GM12874 (cell line): ENCODE measurements around the gene ARPC5.

Experiments used
- TF ChIP-seq, protein P1 (sequence below): IDR thresholded peaks from 2 replicates; pipeline ENCODE4 v1.5.1; 2011; ENCODE audit warnings: low read depth, mild to moderate bottlenecking, control low read depth, low read length, moderate library complexity; ENCODE audit not compliant: insufficient read depth

Gene ARPC5

DNA sequence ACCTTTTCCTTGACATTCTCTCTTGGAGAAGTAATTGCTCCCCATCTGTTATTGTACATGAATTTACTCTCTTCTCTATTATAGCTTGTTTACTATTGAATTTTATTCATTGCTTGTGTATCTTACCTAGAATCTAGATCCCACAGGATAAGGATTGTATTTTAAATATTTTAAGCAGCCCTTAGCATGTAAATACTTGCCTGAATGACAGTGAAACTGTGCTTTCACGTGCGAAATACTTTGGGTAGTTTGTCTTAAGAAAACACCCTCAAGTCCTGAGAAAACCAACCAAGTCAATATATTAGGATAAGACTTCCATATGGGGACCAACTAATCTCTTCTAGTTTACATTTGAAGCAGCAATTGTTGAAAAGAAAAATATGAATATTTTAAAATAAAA lies 15.3 kb downstream of the ARPC5 start:
- TF ChIP-seq, protein P1, sequence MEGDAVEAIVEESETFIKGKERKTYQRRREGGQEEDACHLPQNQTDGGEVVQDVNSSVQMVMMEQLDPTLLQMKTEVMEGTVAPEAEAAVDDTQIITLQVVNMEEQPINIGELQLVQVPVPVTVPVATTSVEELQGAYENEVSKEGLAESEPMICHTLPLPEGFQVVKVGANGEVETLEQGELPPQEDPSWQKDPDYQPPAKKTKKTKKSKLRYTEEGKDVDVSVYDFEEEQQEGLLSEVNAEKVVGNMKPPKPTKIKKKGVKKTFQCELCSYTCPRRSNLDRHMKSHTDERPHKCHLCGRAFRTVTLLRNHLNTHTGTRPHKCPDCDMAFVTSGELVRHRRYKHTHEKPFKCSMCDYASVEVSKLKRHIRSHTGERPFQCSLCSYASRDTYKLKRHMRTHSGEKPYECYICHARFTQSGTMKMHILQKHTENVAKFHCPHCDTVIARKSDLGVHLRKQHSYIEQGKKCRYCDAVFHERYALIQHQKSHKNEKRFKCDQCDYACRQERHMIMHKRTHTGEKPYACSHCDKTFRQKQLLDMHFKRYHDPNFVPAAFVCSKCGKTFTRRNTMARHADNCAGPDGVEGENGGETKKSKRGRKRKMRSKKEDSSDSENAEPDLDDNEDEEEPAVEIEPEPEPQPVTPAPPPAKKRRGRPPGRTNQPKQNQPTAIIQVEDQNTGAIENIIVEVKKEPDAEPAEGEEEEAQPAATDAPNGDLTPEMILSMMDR = no peak

DNA sequence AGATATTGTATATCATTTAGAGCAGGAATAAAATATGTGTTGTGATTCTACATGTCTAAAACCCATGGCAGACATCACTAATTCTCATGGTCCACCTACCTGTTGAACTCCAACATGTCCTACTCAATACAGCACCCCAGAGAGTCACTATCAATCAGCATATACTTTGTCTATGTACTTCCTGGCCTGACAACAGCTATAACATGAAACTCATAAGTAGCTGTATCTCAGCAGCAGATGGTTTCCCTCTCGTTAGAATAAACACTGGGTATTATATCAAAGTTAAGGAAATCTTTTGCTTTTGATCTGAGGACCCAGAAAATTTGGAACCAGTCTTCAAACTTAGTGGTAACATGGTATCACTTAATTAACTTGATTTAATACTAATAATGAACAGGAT lies 15.8 kb downstream of the ARPC5 start:
- TF ChIP-seq, protein P1 = no peak

GRCh38 chr1:183612407-183612806 lies 23.2 kb downstream of the ARPC5 start:
- TF ChIP-seq, protein P1 = no peak

- TF ChIP-seq, protein P1 = no peak
These were observed 24.6 kb downstream of the ARPC5 start for GRCh38 chr1:183611021-183611420.

GRCh38 chr1:183609759-183610452 lies 25.7 kb downstream of the ARPC5 start:
- TF ChIP-seq, protein P1 = no peak

DNA sequence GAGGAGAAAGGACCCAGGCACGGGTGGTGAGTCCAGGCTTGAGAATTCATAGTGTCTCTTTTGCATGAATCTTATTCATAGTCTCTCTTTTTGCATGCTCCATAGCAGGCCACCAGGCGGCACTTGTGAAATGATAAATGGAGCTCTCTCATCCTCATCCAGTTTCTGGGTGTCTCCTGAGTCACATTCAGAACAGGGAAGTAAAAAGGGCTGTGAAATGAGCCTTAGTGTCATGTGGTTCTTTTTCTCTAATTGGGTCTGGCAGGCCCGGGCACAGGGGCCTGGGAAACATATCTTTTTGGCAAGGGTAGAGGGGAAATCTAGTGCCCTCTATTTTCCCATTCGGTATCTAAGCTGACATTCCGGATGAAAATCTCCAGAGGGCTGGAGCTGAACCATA lies 26.3 kb downstream of the ARPC5 start:
- TF ChIP-seq, protein P1 = peak; percentile 63

DNA sequence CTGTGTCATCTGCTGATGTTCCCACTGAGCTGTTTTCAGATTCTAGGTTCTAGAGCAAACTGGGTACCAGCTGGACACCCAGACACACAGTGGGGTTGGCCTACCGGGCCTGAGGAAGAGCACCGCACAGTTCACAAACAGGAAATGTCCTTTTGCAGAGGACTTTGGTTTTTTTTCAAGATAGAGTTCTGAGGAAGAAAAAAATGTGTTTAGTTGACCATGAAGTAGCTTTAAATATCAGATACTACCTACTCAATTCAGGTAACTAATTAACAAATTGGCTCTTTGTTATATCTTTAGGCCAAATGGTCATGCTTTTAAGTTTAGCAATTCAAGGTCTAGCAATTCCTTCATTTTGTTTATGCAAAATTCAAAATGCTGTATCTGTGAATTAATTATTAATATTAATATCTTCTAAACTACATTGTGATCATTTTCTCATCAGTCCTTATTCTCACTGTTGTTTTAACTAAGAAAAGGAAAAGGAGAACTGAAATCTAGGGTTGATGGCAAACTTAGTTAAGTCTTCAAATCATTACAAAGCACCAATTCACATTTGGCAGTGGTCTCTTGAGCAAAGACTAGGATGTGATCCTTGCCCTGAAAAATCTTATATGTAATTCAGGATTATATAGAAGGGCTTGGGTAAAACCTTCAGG lies 28.1 kb downstream of the ARPC5 start:
- TF ChIP-seq, protein P1 = no peak
